Endothelial cell of umbilical vein (primary cell): Measurements from ENCODE around the gene TRAF3IP1.

Experiments
- CTCF ChIP-seq, 2 donors: IDR thresholded peaks; 1 replicate in 1 of 2; 2 replicates in 1 of 2; pipeline ENCODE4 v1.5.1; 2011; ENCODE audit warnings: low read length in 2 of 2, mild to moderate bottlenecking in 2 of 2, moderate library complexity in 2 of 2, control low read depth in 1 of 2, inconsistent platforms in 1 of 2, low read depth in 1 of 2; ENCODE audit not compliant: insufficient read depth in 1 of 2; ENCODE audit errors: extremely low read depth in 1 of 2
- EZH2 ChIP-seq: IDR thresholded peaks from 2 replicates; pipeline ENCODE4 v1.6.1; 2012; ENCODE audit warnings: borderline replicate concordance, low read depth, mild to moderate bottlenecking, moderate library complexity, low read length, inconsistent platforms; ENCODE audit not compliant: severe bottlenecking
- GATA2 ChIP-seq: IDR thresholded peaks from 2 replicates; pipeline ENCODE4 v1.7.0; 2011; ENCODE audit warnings: low read depth, mild to moderate bottlenecking, moderate library complexity, mixed read lengths, low read length; ENCODE audit not compliant: insufficient read length, insufficient read depth
- JUN ChIP-seq: IDR thresholded peaks from 2 replicates; pipeline ENCODE4 v1.6.1; 2011; ENCODE audit warnings: borderline replicate concordance, low read depth; ENCODE audit not compliant: insufficient read length, insufficient read depth
- MAX ChIP-seq: IDR thresholded peaks from 2 replicates; pipeline ENCODE4 v1.6.1; 2011; ENCODE audit not compliant: insufficient read depth, insufficient read length
- POLR2A ChIP-seq: IDR thresholded peaks from 2 replicates; pipeline ENCODE4 v1.6.1; 2012; ENCODE audit warnings: low read depth, mild to moderate bottlenecking, control low read depth, low read length
- POLR2AphosphoS5 ChIP-seq: IDR thresholded peaks from 2 replicates; pipeline ENCODE4 v1.6.1; 2012; ENCODE audit warnings: low read depth, mild to moderate bottlenecking, control low read depth, low read length, moderate library complexity; ENCODE audit not compliant: insufficient read depth

GRCh38 chr2:238407566-238407965, 87.2 kb downstream of the TRAF3IP1 start:
- TF ChIP-seq CTCF (IDR thresholded peaks at IDR 0.05; ENCODE audit: extremely low read depth in 1 of 2, insufficient read depth in 1 of 2, low read depth in 1 of 2, low read length in 2 of 2) (no peak), MAX (no peak), POLR2AphosphoS5 (no peak), POLR2A (no peak), EZH2 (no peak), GATA2 (no peak), JUN (no peak)
